Endothelial cell of umbilical vein (primary cell): ENCODE results near the gene FGF9. TPM values are rescaled to one million over a fixed set of nuclear protein-coding genes. Genes with fewer than 3 reads are reported as not detected.

Source experiments
- BruUV-seq: library from RNA; stranded (reverse); fragments of 400-500 nt; replicated peaks from 2 replicates; lab custom pipeline; 2021; lab: Mats Ljungman, UMichigan
- CTCF ChIA-PET: fragments of 300-600, 350-600 bp; sonication (Branson Sonifier 250); formaldehyde crosslinking; loops from one replicate; lab custom pipeline; 2021; ENCODE audit warnings: antibody characterized with exemption, inconsistent platforms; lab: Charles Lee
- POLR2A ChIA-PET: fragments of 300-600, 350-600 bp; sonication (Branson Sonifier 250); formaldehyde crosslinking; loops from one replicate; lab custom pipeline; 2021; ENCODE audit warnings: antibody characterized with exemption, inconsistent platforms; lab: Charles Lee
- DNase-seq: peaks from one replicate; pipeline ENCODE4 v3.0.0-alpha.2; 2011; ENCODE audit warnings: low read depth, low spot score
- FAIRE-seq: peaks from 2 replicates; lab custom pipeline; 2011; peaks lifted over from hg19 to GRCh38; lab: Jason Lieb, UNC
- H2AFZ ChIP-seq: 2 replicates; pipeline ENCODE4 v1.6.0; 2012; ENCODE audit warnings: low read depth, low read length, control low read depth, inconsistent platforms
- H3K27ac ChIP-seq: 2 replicates; pipeline ENCODE4 v1.5.1; 2011; ENCODE audit warnings: low read depth, mild to moderate bottlenecking, control low read depth, low read length, moderate library complexity; ENCODE audit not compliant: insufficient read depth
- H3K27me3 ChIP-seq, 2 experiments: 2 replicates each; pipeline versions ENCODE4 v1.6.0 to v1.6.1; 2011; ENCODE audit warnings: low read length in 2 of 2, mixed read lengths in 1 of 2; ENCODE audit not compliant: control insufficient read depth in 2 of 2, insufficient read depth in 2 of 2
- H3K36me3 ChIP-seq, 2 experiments: 2 replicates in 1 of 2; 3 replicates in 1 of 2; pipeline ENCODE4 v1.5.1; 2011; ENCODE audit warnings: low read length in 2 of 2, mild to moderate bottlenecking in 1 of 2, moderate library complexity in 1 of 2; ENCODE audit not compliant: control insufficient read depth in 2 of 2, insufficient read depth in 2 of 2; ENCODE audit errors: extremely low read depth in 1 of 2
- H3K4me1 ChIP-seq: 3 replicates; pipeline ENCODE4 v1.5.1; 2011; ENCODE audit warnings: mild to moderate bottlenecking, low read length; ENCODE audit not compliant: control insufficient read depth, insufficient read depth; ENCODE audit errors: extremely low read depth
- H3K4me2 ChIP-seq: 2 replicates; pipeline ENCODE4 v1.6.1; 2011; ENCODE audit warnings: low read length, control low read depth, mixed read lengths; ENCODE audit not compliant: insufficient read depth
- H3K4me3 ChIP-seq, 3 experiments: fragments of 200-600 bp in 1 of 3; sonication (generic), shearing (Covaris generic) in 1 of 3; replicated peaks in 1 of 3; 2 replicates each; pipeline ENCODE4 v1.5.1; 2011 to 2016; ENCODE audit warnings: control low read depth in 3 of 3, low read length in 3 of 3, mild to moderate bottlenecking in 2 of 3, inconsistent platforms in 1 of 3, low read depth in 1 of 3, moderate library complexity in 1 of 3; ENCODE audit not compliant: insufficient read depth in 1 of 3
- H3K79me2 ChIP-seq: 2 replicates; pipeline ENCODE4 v1.6.0; 2012; ENCODE audit warnings: low read length, inconsistent platforms; ENCODE audit not compliant: control insufficient read depth, insufficient read depth
- H3K9ac ChIP-seq: replicated peaks from 2 replicates; pipeline ENCODE3; 2011; ENCODE audit warnings: low read length, control low read depth; ENCODE audit not compliant: insufficient read depth; ENCODE audit errors: extremely low read depth
- H3K9me1 ChIP-seq: replicated peaks from 3 replicates; pipeline ENCODE4 v1.6.0; 2011; ENCODE audit warnings: mild to moderate bottlenecking, low read length; ENCODE audit not compliant: control insufficient read depth, insufficient read depth; ENCODE audit errors: extremely low read depth
- H3K9me3 ChIP-seq: replicated peaks from 2 replicates; pipeline ENCODE4 v1.5.1; 2012; ENCODE audit warnings: low read length, inconsistent platforms; ENCODE audit not compliant: control insufficient read depth, insufficient read depth
- H4K20me1 ChIP-seq: replicated peaks from 2 replicates; pipeline ENCODE3; 2011; ENCODE audit warnings: mild to moderate bottlenecking, low read length; ENCODE audit not compliant: control insufficient read depth, insufficient read depth; ENCODE audit errors: extremely low read depth
- EZH2 ChIP-seq: IDR thresholded peaks from 2 replicates; pipeline ENCODE4 v1.6.1; 2012; ENCODE audit warnings: borderline replicate concordance, low read depth, mild to moderate bottlenecking, moderate library complexity, low read length, inconsistent platforms; ENCODE audit not compliant: severe bottlenecking
- FOS ChIP-seq: IDR thresholded peaks from 2 replicates; pipeline ENCODE4 v1.6.1; 2011; ENCODE audit warnings: mild to moderate bottlenecking, low read length, moderate library complexity, borderline replicate concordance; ENCODE audit not compliant: insufficient read depth
- GATA2 ChIP-seq: IDR thresholded peaks from 2 replicates; pipeline ENCODE4 v1.7.0; 2011; ENCODE audit warnings: low read depth, mild to moderate bottlenecking, moderate library complexity, mixed read lengths, low read length; ENCODE audit not compliant: insufficient read length, insufficient read depth
- JUN ChIP-seq: IDR thresholded peaks from 2 replicates; pipeline ENCODE4 v1.6.1; 2011; ENCODE audit warnings: borderline replicate concordance, low read depth; ENCODE audit not compliant: insufficient read length, insufficient read depth
- MAX ChIP-seq: IDR thresholded peaks from 2 replicates; pipeline ENCODE4 v1.6.1; 2011; ENCODE audit not compliant: insufficient read depth, insufficient read length
- MYC ChIP-seq: IDR thresholded peaks from one replicate; pipeline ENCODE4 v1.6.1; 2011; ENCODE audit warnings: mild to moderate bottlenecking, low read depth, low read length
- POLR2A ChIP-seq: IDR thresholded peaks from 2 replicates; pipeline ENCODE4 v1.6.1; 2012; ENCODE audit warnings: low read depth, mild to moderate bottlenecking, control low read depth, low read length
- POLR2AphosphoS5 ChIP-seq: IDR thresholded peaks from 2 replicates; pipeline ENCODE4 v1.6.1; 2012; ENCODE audit warnings: low read depth, mild to moderate bottlenecking, control low read depth, low read length, moderate library complexity; ENCODE audit not compliant: insufficient read depth
- dilution Hi-C: fragments of 300-500 bp; cut with MboI; formaldehyde crosslinking; loops from one replicate; pipeline ENCODE4 v1.15.0; 2019; ENCODE audit warnings: low sequenced_read_pairs; ENCODE audit not compliant: extremely low pct_ligation_motif_present
- intact Hi-C: fragments of 100-400 bp; cut with micrococcal nuclease; formaldehyde crosslinking; loops from one replicate; pipeline ENCODE4 v1.10.0; 2022
- polyA plus RNA-seq, 4 experiments: library from polyadenylated mRNA; depleted of rRNA in 3 of 4; stranded (reverse) in 3 of 4; unstranded in 1 of 4; fragments of >200 nt; gene quantifications; 2 replicates each; pipeline versions ENCODE4 v1.2.1 to v1.2.3, GENCODE V29; 2011 to 2012; ENCODE audit warnings: missing spikeins in 1 of 4
- total RNA-seq: library from RNA; stranded (reverse); gene quantifications from 2 replicates; pipeline ENCODE4 v1.2.3, GENCODE V29; 2021
- TF ChIP-seq, protein P1 (sequence below), 2 donors: IDR thresholded peaks; 1 replicate in 1 of 2; 2 replicates in 1 of 2; pipeline ENCODE4 v1.5.1; 2011; ENCODE audit warnings: low read length in 2 of 2, mild to moderate bottlenecking in 2 of 2, moderate library complexity in 2 of 2, control low read depth in 1 of 2, inconsistent platforms in 1 of 2, low read depth in 1 of 2; ENCODE audit not compliant: insufficient read depth in 1 of 2; ENCODE audit errors: extremely low read depth in 1 of 2

FGF9 gene
- total and polyA plus RNA-seq, 2 donors (not counting 3 experiments of a cell fraction or from before 2014, with no cell fraction given), result not detected

DNA sequence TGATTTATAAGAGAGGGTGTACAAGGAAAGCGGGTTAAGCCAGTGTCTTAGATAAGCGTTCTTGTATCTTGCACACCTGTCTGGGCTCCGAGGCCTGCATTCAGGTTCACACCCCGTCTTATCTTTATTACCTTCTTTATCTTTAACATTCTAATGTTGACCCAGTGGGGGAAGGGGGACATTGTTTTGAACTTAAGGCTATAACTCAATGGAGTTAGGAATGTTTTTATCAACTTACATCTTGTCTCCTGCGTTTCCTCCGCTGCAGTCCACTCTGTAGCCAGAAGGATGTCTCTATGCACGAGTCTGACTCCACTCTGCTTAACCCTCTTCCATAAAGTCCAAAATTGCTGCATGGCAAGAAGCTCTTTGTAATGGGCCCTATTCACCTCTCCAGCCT is 71.2 kb downstream of the FGF9 start:
- no peak for TF ChIP-seq POLR2A
- no peak for TF ChIP-seq GATA2
- TF ChIP-seq MAX, result no peak
- no peak for TF ChIP-seq MYC
- TF ChIP-seq, protein P1, sequence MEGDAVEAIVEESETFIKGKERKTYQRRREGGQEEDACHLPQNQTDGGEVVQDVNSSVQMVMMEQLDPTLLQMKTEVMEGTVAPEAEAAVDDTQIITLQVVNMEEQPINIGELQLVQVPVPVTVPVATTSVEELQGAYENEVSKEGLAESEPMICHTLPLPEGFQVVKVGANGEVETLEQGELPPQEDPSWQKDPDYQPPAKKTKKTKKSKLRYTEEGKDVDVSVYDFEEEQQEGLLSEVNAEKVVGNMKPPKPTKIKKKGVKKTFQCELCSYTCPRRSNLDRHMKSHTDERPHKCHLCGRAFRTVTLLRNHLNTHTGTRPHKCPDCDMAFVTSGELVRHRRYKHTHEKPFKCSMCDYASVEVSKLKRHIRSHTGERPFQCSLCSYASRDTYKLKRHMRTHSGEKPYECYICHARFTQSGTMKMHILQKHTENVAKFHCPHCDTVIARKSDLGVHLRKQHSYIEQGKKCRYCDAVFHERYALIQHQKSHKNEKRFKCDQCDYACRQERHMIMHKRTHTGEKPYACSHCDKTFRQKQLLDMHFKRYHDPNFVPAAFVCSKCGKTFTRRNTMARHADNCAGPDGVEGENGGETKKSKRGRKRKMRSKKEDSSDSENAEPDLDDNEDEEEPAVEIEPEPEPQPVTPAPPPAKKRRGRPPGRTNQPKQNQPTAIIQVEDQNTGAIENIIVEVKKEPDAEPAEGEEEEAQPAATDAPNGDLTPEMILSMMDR (IDR thresholded peaks at IDR 0.05; ENCODE audit: extremely low read depth in 1 of 2, insufficient read depth in 1 of 2, low read depth in 1 of 2, low read length in 2 of 2), result no peak
- TF ChIP-seq EZH2, result no peak
- DNase-seq (no peak), FAIRE-seq (no peak)
- H3K4me2 ChIP-seq, result no peak overlapping the region
- intact Hi-C loops (no loop called here), dilution Hi-C loops (no loop called here)
- H3K36me3 ChIP-seq, result no peaks in the 10 kb centered on the region
- no TSS peak for BruUV-seq
- no peak overlapping the region for H3K9ac ChIP-seq
- CTCF ChIA-PET, result no interaction called here
- H3K4me3 ChIP-seq, result no peak overlapping the region
- H3K4me1 ChIP-seq, result no peaks in the 10 kb centered on the region
- H3K79me2 ChIP-seq, result no peaks in the 10 kb centered on the region
- no peaks in the 10 kb centered on the region for H4K20me1 ChIP-seq
- H3K9me3 ChIP-seq, result no peaks in the 10 kb centered on the region
- H2AFZ ChIP-seq, result no peak overlapping the region
- POLR2A ChIA-PET, result no interaction called here
- H3K9me1 ChIP-seq, result no peaks in the 10 kb centered on the region
- no peak overlapping the region for H3K27ac ChIP-seq
- H3K27me3 ChIP-seq, result no peaks in the 10 kb centered on the region

DNA sequence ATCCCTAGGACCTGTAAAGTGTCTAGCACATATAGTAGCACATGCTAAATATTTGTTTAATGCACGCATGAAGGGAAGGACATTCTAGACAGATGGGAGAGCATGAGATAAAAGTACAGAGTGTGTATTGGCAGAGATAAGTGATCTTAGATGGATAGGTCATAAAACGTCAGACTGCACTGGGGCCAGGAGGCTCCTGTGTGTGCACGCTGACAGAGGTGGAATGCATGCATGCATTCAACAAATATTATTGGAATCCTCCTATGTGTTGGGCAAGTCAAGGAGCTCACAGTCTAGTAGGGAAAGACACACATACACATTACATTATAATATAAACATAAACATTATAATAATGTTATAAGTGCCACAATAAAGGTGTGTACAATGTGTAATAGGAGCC is 73.3 kb downstream of the FGF9 start:
- TF ChIP-seq POLR2A, result no peak
- TF ChIP-seq MAX, result no peak
- TF ChIP-seq, protein P1 (IDR thresholded peaks at IDR 0.05; ENCODE audit: extremely low read depth in 1 of 2, insufficient read depth in 1 of 2, low read depth in 1 of 2, low read length in 2 of 2), result no peak
- no peak for TF ChIP-seq MYC
- no peak for TF ChIP-seq FOS
- no peak for TF ChIP-seq GATA2
- no peak for TF ChIP-seq POLR2AphosphoS5
- no peak for TF ChIP-seq EZH2
- TF ChIP-seq JUN, result no peak
- no peak for DNase-seq
- dilution Hi-C loops, result no loop called here

More for the DNA sequence above, 73.3 kb downstream of the FGF9 start:
- Histone ChIP-seq H3K9me1 (no peaks in the 10 kb centered on the region), H3K9me3 (peaks cover 2% of the 10 kb centered on the region), H2AFZ (no peak overlapping the region), H3K27me3 (no peaks in the 10 kb centered on the region), H3K4me1 (no peaks in the 10 kb centered on the region), H3K4me2 (no peak overlapping the region), H3K27ac (no peak overlapping the region), H4K20me1 (no peaks in the 10 kb centered on the region), H3K4me3 (no peak overlapping the region), H3K9ac (no peak overlapping the region), H3K36me3 (no peaks in the 10 kb centered on the region), H3K79me2 (no peaks in the 10 kb centered on the region)
- ChIA-PET POLR2A (no interaction called here), CTCF (no interaction called here)
- no TSS peak for BruUV-seq
- FAIRE-seq, result no peak
- intact Hi-C loops, result no loop called here
